Ishikawa (cell line): ENCODE results near the gene TUBGCP6.

Source experiments
- CEBPB ChIP-seq: IDR thresholded peaks from 2 replicates; pipeline ENCODE4 v1.6.1; 2012
- CREB1 ChIP-seq: IDR thresholded peaks from 2 replicates; pipeline ENCODE4 v1.6.1; 2012; ENCODE audit warnings: low read depth
- EGR1 ChIP-seq: IDR thresholded peaks from 2 replicates; pipeline ENCODE4 v1.6.1; 2012
- EP300 ChIP-seq: IDR thresholded peaks from 2 replicates; pipeline ENCODE4 v1.6.1; 2012; ENCODE audit warnings: borderline replicate concordance
- FOXM1 ChIP-seq: IDR thresholded peaks from 2 replicates; pipeline ENCODE4 v1.6.1; 2012; ENCODE audit warnings: low read depth, borderline replicate concordance
- NFIC ChIP-seq: IDR thresholded peaks from 2 replicates; pipeline ENCODE4 v1.6.1; 2012
- RAD21 ChIP-seq: IDR thresholded peaks from 2 replicates; pipeline ENCODE4 v1.6.1; 2012; ENCODE audit warnings: low read depth
- TAF1 ChIP-seq: IDR thresholded peaks from 2 replicates; pipeline ENCODE4 v1.6.1; 2012; ENCODE audit warnings: low read depth, mild to moderate bottlenecking
- TCF12 ChIP-seq: IDR thresholded peaks from 2 replicates; pipeline ENCODE4 v1.6.1; 2012; ENCODE audit warnings: low read depth
- TEAD4 ChIP-seq: IDR thresholded peaks from 2 replicates; pipeline ENCODE4 v1.6.1; 2012
- USF1 ChIP-seq: IDR thresholded peaks from 2 replicates; pipeline ENCODE4 v1.6.1; 2012
- YY1 ChIP-seq: IDR thresholded peaks from 2 replicates; pipeline ENCODE4 v1.6.1; 2012; ENCODE audit warnings: low read depth
- ZBTB7A ChIP-seq: IDR thresholded peaks from 2 replicates; pipeline ENCODE4 v1.6.1; 2012; ENCODE audit warnings: low read depth
- TF ChIP-seq, protein P1 (sequence below): IDR thresholded peaks from 2 replicates; pipeline ENCODE4 v1.6.1; 2012
- TF ChIP-seq, protein P2 (sequence below): IDR thresholded peaks from 2 replicates; pipeline ENCODE4 v1.6.1; 2012; ENCODE audit warnings: low read depth, mild to moderate bottlenecking

TUBGCP6 gene

DNA sequence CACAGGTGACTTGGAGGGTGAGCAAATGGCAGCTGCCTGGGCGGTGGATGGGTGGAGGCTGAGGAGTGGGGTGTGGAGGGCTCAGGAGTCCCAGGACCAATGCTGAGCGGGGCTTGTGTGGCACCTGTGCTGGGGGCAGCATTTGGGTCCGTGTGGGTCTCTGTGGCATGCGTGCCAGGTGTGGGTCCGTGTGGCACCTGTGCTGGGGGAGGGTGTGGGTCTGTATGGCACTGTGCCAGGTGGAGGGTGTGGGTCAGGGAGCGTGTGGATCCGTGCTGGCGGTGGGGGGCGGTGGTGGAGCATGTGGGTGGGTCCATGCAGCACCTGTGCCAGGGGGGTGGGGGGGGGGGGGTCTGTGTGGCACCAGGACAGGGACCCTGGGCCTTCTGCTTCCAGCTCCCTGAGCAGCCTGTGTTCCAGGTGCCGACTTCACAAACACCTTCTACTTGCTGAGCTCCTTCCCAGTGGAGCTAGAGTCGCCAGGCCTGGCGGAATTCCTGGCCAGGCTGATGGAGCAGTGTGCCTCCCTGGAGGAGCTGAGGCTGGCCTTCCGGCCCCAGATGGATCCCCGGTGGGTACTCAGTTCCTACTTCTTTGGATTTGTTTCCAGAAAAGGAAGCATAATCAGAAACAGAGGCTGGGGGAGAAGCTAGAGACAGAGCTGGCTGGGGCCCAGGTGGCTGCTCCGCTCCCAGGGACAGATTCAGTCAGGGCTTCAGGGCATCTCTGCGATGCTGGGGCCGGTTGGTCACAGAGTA is 29.3 kb downstream of the TUBGCP6 start:
- no peak for TF ChIP-seq YY1
- TF ChIP-seq EGR1, result no peak
- no peak for TF ChIP-seq NFIC
- no peak for TF ChIP-seq TCF12
- TF ChIP-seq EP300, result no peak
- TF ChIP-seq TAF1, result no peak
- TF ChIP-seq, protein P1, sequence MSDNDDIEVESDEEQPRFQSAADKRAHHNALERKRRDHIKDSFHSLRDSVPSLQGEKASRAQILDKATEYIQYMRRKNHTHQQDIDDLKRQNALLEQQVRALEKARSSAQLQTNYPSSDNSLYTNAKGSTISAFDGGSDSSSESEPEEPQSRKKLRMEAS, result no peak
- TF ChIP-seq TEAD4, result no peak
- no peak for TF ChIP-seq USF1
- no peak for TF ChIP-seq CREB1
- no peak for TF ChIP-seq FOXM1
- TF ChIP-seq RAD21, result no peak
- TF ChIP-seq CEBPB, result no peak
- TF ChIP-seq, protein P2, sequence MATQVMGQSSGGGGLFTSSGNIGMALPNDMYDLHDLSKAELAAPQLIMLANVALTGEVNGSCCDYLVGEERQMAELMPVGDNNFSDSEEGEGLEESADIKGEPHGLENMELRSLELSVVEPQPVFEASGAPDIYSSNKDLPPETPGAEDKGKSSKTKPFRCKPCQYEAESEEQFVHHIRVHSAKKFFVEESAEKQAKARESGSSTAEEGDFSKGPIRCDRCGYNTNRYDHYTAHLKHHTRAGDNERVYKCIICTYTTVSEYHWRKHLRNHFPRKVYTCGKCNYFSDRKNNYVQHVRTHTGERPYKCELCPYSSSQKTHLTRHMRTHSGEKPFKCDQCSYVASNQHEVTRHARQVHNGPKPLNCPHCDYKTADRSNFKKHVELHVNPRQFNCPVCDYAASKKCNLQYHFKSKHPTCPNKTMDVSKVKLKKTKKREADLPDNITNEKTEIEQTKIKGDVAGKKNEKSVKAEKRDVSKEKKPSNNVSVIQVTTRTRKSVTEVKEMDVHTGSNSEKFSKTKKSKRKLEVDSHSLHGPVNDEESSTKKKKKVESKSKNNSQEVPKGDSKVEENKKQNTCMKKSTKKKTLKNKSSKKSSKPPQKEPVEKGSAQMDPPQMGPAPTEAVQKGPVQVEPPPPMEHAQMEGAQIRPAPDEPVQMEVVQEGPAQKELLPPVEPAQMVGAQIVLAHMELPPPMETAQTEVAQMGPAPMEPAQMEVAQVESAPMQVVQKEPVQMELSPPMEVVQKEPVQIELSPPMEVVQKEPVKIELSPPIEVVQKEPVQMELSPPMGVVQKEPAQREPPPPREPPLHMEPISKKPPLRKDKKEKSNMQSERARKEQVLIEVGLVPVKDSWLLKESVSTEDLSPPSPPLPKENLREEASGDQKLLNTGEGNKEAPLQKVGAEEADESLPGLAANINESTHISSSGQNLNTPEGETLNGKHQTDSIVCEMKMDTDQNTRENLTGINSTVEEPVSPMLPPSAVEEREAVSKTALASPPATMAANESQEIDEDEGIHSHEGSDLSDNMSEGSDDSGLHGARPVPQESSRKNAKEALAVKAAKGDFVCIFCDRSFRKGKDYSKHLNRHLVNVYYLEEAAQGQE, result no peak
- no peak for TF ChIP-seq ZBTB7A

DNA sequence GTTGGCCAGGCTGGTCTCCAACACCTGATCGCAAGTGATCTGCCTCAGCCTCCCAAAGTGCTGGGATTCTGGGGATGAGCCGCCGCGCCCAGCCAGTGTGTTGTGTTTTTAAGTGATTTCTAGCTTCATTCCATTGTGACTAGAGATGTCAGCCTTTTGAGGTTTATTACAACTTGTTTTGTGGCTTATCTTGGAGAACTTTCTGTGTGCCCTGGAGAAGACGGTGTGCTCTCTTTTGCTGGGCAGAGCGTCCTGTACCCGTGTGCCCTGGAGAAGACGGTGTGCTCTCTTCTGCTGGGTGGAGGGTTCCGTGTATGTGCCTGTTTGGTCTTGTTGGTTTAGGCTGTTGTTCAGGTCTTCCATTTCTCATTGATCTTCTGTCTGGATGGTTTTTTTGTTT is 31.6 kb downstream of the TUBGCP6 start:
- TF ChIP-seq, protein P1, result no peak
- TF ChIP-seq FOXM1 (no peak), USF1 (no peak), YY1 (no peak), TAF1 (no peak)

DNA sequence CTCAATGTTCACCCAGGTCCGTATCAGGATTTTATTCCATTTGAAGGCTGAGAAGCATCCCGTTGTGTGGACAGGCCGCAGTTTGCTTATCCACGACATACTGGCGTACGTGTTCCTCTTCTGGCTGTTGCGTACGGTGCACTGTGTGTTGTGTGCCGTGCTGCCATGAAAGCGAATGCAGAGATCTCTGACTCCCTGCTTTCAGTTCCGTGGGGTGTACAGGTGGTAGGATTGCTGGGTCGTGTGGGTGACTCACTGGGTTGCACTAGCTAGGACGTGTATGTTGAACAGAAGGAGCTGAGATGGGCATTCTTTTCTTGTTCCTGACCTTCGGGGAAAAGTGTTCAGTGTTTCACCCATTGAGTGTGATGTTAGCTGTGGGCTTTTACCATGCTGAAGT is 33.7 kb downstream of the TUBGCP6 start:
- TF ChIP-seq RAD21 (no peak), CEBPB (no peak), TEAD4 (no peak), CREB1 (no peak), FOXM1 (no peak), EP300 (no peak), TCF12 (no peak)

DNA sequence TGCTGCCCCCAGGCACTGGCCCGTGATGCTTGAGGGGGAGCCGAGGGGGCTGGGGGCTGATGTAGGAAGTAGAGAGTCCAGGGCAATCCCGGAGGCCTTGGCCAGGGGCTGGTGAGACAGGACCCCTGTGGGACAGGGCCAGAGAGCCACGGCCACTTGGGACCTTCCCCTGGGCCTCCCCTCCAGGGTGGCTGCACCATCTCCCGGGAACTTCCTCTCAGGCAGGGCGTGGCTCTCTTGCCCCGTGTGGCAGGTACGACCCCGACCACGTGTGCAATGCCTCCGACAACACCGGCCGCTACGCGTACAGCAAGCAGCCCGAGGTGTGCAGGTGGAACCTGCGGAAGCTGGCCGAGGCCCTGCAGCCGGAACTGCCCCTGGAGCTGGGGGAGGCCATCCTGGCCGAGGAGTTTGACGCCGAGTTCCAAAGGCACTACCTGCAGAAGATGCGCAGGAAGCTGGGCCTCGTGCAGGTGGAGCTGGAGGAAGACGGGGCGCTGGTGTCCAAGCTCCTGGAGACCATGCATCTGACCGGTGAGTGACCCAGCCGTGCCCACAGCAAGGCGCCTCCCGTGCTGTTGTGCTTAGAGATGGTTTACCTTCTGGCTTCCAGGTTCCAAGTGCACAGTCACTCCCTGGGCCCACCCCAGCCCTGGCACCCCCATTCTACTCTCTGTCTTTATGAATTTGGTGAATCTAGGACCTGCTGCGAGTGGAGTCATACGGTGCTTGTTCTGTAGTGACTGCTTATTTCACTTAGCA is 34.3 kb downstream of the TUBGCP6 start:
- TF ChIP-seq YY1 (no peak), TAF1 (no peak), EP300 (no peak), FOXM1 (no peak)
- TF ChIP-seq, protein P2, result no peak

- TF ChIP-seq YY1 (no peak), RAD21 (peak; percentile 70), NFIC (0 out of 2 replicates have a peak, but pooled peaks have one; percentile 20)
Observed at GRCh38 chr22:50209893-50210292, 34.9 kb downstream of the TUBGCP6 start.
